HepG2 (cell line): Measurements from ENCODE around the gene SEC62. TPM values are rescaled to one million over a fixed set of nuclear protein-coding genes. Genes with fewer than 3 reads are reported as not detected.

Experiments used
- ATRX ChIP-seq: sonication (generic); formaldehyde crosslinking; IDR thresholded peaks from 2 replicates; pipeline ENCODE4 v1.4.0; 2020; ENCODE audit warnings: missing genetic modification reagents, borderline replicate concordance
- ETV5 ChIP-seq: IDR thresholded peaks from 2 replicates; pipeline ENCODE4 v1.6.1; 2018; ENCODE audit warnings: missing biosample characterization, missing genetic modification reagents, inconsistent platforms, borderline replicate concordance
- FOXA3 ChIP-seq: IDR thresholded peaks from 2 replicates; pipeline ENCODE4 v1.6.1; 2016; ENCODE audit warnings: missing genetic modification reagents, missing compliant biosample characterization
- HES4 ChIP-seq: sonication (generic); formaldehyde crosslinking; IDR thresholded peaks from 2 replicates; pipeline ENCODE4 v1.9.0; 2021; ENCODE audit warnings: mild to moderate bottlenecking, missing genetic modification reagents, borderline replicate concordance
- KDM3A ChIP-seq: IDR thresholded peaks from 2 replicates; pipeline ENCODE4 v1.6.1; 2018; ENCODE audit warnings: low read depth, missing compliant biosample characterization
- KDM5A ChIP-seq: fragments of 200-600 bp; sonication (generic); IDR thresholded peaks from 2 replicates; pipeline ENCODE4 v1.7.0; 2018; ENCODE audit warnings: antibody characterized with exemption, mild to moderate bottlenecking, low read length, borderline replicate concordance
- MAFG ChIP-seq: sonication (generic); formaldehyde crosslinking; IDR thresholded peaks from 2 replicates; pipeline ENCODE4 v1.5.1; 2020; ENCODE audit warnings: mild to moderate bottlenecking, missing genetic modification reagents
- NFAT5 ChIP-seq: sonication (generic); formaldehyde crosslinking; IDR thresholded peaks from 2 replicates; pipeline ENCODE4 v1.4.0; 2020; ENCODE audit warnings: missing genetic modification reagents
- NFE2L1 ChIP-seq: sonication (generic); formaldehyde crosslinking; IDR thresholded peaks from 2 replicates; pipeline ENCODE4 v1.4.0; 2020; ENCODE audit warnings: missing genetic modification reagents, mild to moderate bottlenecking, borderline replicate concordance
- NR2F2 ChIP-seq: IDR thresholded peaks from 2 replicates; pipeline ENCODE4 v1.6.1; 2012; ENCODE audit warnings: low read depth, inconsistent platforms, borderline replicate concordance
- PHF21A ChIP-seq: sonication (generic); formaldehyde crosslinking; IDR thresholded peaks from 2 replicates; pipeline ENCODE4 v1.5.0; 2020; ENCODE audit warnings: mild to moderate bottlenecking, missing genetic modification reagents
- SMAD9 ChIP-seq: sonication (generic); formaldehyde crosslinking; IDR thresholded peaks from 2 replicates; pipeline ENCODE4 v1.5.1; 2020; ENCODE audit warnings: mild to moderate bottlenecking, missing genetic modification reagents
- SOX5 ChIP-seq: IDR thresholded peaks from 2 replicates; pipeline ENCODE4 v1.6.1; 2016; ENCODE audit warnings: borderline replicate concordance
- ZBTB42 ChIP-seq: sonication (generic); formaldehyde crosslinking; IDR thresholded peaks from 2 replicates; pipeline ENCODE4 v1.5.0; 2020; ENCODE audit warnings: mild to moderate bottlenecking, missing genetic modification reagents
- ZFY ChIP-seq: sonication (generic); formaldehyde crosslinking; IDR thresholded peaks from 2 replicates; pipeline ENCODE4 v1.4.0; 2020; ENCODE audit warnings: missing genetic modification reagents
- ZIK1 ChIP-seq: sonication (generic); formaldehyde crosslinking; IDR thresholded peaks from 2 replicates; pipeline ENCODE4 v1.5.0; 2020; ENCODE audit warnings: mild to moderate bottlenecking, low read depth, missing genetic modification reagents, borderline replicate concordance
- ZMAT3 ChIP-seq: sonication (generic); formaldehyde crosslinking; conservative IDR thresholded peaks from 2 replicates; pipeline ENCODE4 v1.7.0; 2021; ENCODE audit warnings: missing genetic modification reagents
- polyA plus RNA-seq, 8 experiments: library from polyadenylated mRNA; depleted of rRNA in 3 of 8; stranded (reverse) in 7 of 8; unstranded in 1 of 8; fragments of >200 nt; fragmentation: Illumina TruSeq in 4 of 8; extraction: Trizol in 4 of 8; gene quantifications; 2 replicates each; pipeline versions ENCODE4 v1.2.1 to v1.2.3, GENCODE V29; 2011 to 2016; ENCODE audit warnings: low read depth in 4 of 8, missing spikeins in 1 of 8, mixed read lengths in 1 of 8; ENCODE audit not compliant: insufficient read depth in 1 of 8
- total RNA-seq, 5 experiments: library from RNA; depleted of rRNA; stranded (reverse); fragments of >200 nt; fragmentation: Illumina TruSeq; extraction: Trizol; gene quantifications; 2 replicates each; pipeline ENCODE4 v1.2.3, GENCODE V29; 2016; ENCODE audit warnings: low read depth in 1 of 5
- TF ChIP-seq, protein P1 (sequence below): sonication (generic); formaldehyde crosslinking; IDR thresholded peaks from 2 replicates; pipeline ENCODE4 v1.4.0; 2020; ENCODE audit warnings: missing genetic modification reagents
- TF ChIP-seq, protein P2 (sequence below): sonication (generic); formaldehyde crosslinking; IDR thresholded peaks from 2 replicates; pipeline ENCODE4 v1.4.0; 2020; ENCODE audit warnings: missing genetic modification reagents, mild to moderate bottlenecking, borderline replicate concordance

Gene SEC62
- total and polyA plus RNA-seq, 2 of the 13 experiments (the other 11 are each of a cell fraction or from before 2014, with no cell fraction given) = 54.0 to 68.7 TPM

DNA sequence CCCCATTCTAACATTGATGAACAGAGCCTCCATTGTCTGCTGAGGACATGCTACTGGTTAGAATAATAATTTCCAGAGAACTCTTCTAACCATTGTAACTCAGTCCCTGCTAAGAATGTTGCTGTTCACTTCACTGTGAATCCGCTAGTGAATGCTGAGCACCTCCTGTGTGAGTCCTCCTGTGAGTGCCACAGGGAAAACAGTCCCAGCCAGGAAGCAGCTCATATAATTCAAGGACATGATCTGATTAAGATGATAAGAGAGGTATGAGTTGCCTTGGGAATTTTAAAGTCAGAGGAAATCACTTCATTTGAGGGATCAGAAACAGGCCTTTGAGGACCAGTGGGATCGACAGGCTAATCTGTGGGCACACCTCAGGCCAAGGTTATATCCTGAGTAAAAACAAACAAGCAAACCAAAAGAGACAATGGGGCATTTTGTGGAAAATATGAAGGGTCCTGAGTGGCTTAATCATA is 37.3 kb downstream of the SEC62 start (continued):
- TF ChIP-seq KDM5A = no peak
- no peak for TF ChIP-seq KDM3A (CRISPR knock-in tag)
- peak; percentile 66 for TF ChIP-seq FOXA3 (CRISPR knock-in tag)
- no peak for TF ChIP-seq ZBTB42
- no peak for TF ChIP-seq NFE2L1 (CRISPR knock-in tag)
- TF ChIP-seq, protein P1, sequence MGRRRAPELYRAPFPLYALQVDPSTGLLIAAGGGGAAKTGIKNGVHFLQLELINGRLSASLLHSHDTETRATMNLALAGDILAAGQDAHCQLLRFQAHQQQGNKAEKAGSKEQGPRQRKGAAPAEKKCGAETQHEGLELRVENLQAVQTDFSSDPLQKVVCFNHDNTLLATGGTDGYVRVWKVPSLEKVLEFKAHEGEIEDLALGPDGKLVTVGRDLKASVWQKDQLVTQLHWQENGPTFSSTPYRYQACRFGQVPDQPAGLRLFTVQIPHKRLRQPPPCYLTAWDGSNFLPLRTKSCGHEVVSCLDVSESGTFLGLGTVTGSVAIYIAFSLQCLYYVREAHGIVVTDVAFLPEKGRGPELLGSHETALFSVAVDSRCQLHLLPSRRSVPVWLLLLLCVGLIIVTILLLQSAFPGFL (CRISPR knock-in tag) = no peak
- TF ChIP-seq, protein P2, sequence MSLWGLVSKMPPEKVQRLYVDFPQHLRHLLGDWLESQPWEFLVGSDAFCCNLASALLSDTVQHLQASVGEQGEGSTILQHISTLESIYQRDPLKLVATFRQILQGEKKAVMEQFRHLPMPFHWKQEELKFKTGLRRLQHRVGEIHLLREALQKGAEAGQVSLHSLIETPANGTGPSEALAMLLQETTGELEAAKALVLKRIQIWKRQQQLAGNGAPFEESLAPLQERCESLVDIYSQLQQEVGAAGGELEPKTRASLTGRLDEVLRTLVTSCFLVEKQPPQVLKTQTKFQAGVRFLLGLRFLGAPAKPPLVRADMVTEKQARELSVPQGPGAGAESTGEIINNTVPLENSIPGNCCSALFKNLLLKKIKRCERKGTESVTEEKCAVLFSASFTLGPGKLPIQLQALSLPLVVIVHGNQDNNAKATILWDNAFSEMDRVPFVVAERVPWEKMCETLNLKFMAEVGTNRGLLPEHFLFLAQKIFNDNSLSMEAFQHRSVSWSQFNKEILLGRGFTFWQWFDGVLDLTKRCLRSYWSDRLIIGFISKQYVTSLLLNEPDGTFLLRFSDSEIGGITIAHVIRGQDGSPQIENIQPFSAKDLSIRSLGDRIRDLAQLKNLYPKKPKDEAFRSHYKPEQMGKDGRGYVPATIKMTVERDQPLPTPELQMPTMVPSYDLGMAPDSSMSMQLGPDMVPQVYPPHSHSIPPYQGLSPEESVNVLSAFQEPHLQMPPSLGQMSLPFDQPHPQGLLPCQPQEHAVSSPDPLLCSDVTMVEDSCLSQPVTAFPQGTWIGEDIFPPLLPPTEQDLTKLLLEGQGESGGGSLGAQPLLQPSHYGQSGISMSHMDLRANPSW (CRISPR knock-in tag) = no peak
- no peak for TF ChIP-seq NFAT5
- TF ChIP-seq ATRX = no peak
- TF ChIP-seq SOX5 = peak; percentile 82; the same call in 1 of the 2 replicates
- TF ChIP-seq SMAD9 (CRISPR knock-in tag) = no peak
- no peak for TF ChIP-seq MAFG
- no peak for TF ChIP-seq HES4
- TF ChIP-seq PHF21A (CRISPR knock-in tag) = peak; percentile 89
- no peak for TF ChIP-seq ZMAT3
- peak; percentile 35; the same call in 1 of the 2 replicates for TF ChIP-seq ZFY (CRISPR knock-in tag)
- peak; percentile 65; the same call in 1 of the 2 replicates for TF ChIP-seq NR2F2
- peak; percentile 91 for TF ChIP-seq ETV5 (CRISPR knock-in tag)
- TF ChIP-seq ZIK1 = no peak
